A549 (cell line): ENCODE data around the gene ACSBG1.

Experiments used
- BHLHE40 ChIP-seq: IDR thresholded peaks from 2 replicates; pipeline ENCODE4 v1.6.1; 2012; ENCODE audit warnings: low read depth, low read length, inconsistent platforms
- CTCF ChIP-seq: fragments of >200 bp; sonication (Bioruptor Twin); formaldehyde crosslinking; IDR thresholded peaks from 3 replicates; pipeline ENCODE4 v1.5.1; 2016
- ESRRA ChIP-seq: fragments of 150-350 bp; IDR thresholded peaks from 2 replicates; pipeline ENCODE4 v1.6.1; 2014; ENCODE audit warnings: mild to moderate bottlenecking, low read length, borderline replicate concordance
- NR3C1 ChIP-seq: fragments of >200 bp; sonication (Bioruptor Twin); formaldehyde crosslinking; IDR thresholded peaks from 3 replicates; pipeline ENCODE4 v1.6.1; 2017
- POLR2A ChIP-seq: IDR thresholded peaks from 2 replicates; pipeline ENCODE4 v1.6.1; 2012; ENCODE audit warnings: mild to moderate bottlenecking, low read length
- RAD21 ChIP-seq, 2 experiments: fragments of >200 bp in 1 of 2; sonication (Bioruptor Twin) in 1 of 2; formaldehyde crosslinking in 1 of 2; IDR thresholded peaks in 1 of 2; conservative IDR thresholded peaks in 1 of 2; 2 replicates in 1 of 2; 3 replicates in 1 of 2; pipeline ENCODE4 v1.6.1; 2012 to 2018; ENCODE audit warnings: inconsistent platforms in 1 of 2
- REST ChIP-seq: fragments of 200-600 bp; sonication (generic); IDR thresholded peaks from 2 replicates; pipeline ENCODE4 v1.6.1; 2016; ENCODE audit warnings: antibody characterized with exemption, mild to moderate bottlenecking, moderate library complexity
- SREBF2 ChIP-seq: fragments of 450-650 bp; IDR thresholded peaks from 2 replicates; pipeline ENCODE4 v1.6.1; 2014; ENCODE audit warnings: mild to moderate bottlenecking, moderate library complexity
- TP53 ChIP-seq: fragments of 250-450 bp; sonication (Bioruptor Pico); IDR thresholded peaks from 2 replicates; pipeline ENCODE4 v1.5.0; 2021; ENCODE audit warnings: mild to moderate bottlenecking, moderate library complexity

- no peak for TF ChIP-seq SREBF2
- TF ChIP-seq REST: no peak
- TF ChIP-seq RAD21 (conservative IDR thresholded peaks at IDR 0.05 in 1 of 2, IDR thresholded peaks at IDR 0.05 in 1 of 2): no peak
- TF ChIP-seq POLR2A: no peak
- TF ChIP-seq ESRRA: no peak
- no peak for TF ChIP-seq BHLHE40
- no peak for TF ChIP-seq CTCF
- TF ChIP-seq TP53 (CRISPR knock-in tag): no peak
- TF ChIP-seq NR3C1: no peak
These were observed 70.4 kb downstream of the ACSBG1 start for GRCh38 chr15:78164010-78164409.
